ENCODE measurements around the gene TMPRSS11B. TPM values are rescaled to one million over a fixed set of nuclear protein-coding genes. Genes with fewer than 3 reads are reported as not detected.

TMPRSS11B gene
- polyA plus RNA-seq, 3 donors, result not detected

- intact Hi-C loops (cut with micrococcal nuclease), result no loop called here
- Histone ChIP-seq H3K79me2 (ENCODE audit: insufficient read depth, low read length) (no peaks in the 10 kb centered on the region), H3K36me3 (replicated peaks in 1 of 2; ENCODE audit: control insufficient read depth in 1 of 2, insufficient read depth in 2 of 2, low read length in 2 of 2) (no peaks in the 10 kb centered on the region), H3K4me2 (replicated peaks; ENCODE audit: extremely low read depth, low read length, poor library complexity, severe bottlenecking) (no peak overlapping the region), H3K27me3 (ENCODE audit: control insufficient read depth in 2 of 2, insufficient read depth in 2 of 2, low read length in 2 of 2) (no peaks in the 10 kb centered on the region), H4K20me1 (ENCODE audit: insufficient read depth, low read length) (no peaks in the 10 kb centered on the region), H2AFZ (ENCODE audit: insufficient read depth, low read depth, low read length, poor library complexity, severe bottlenecking) (no peak overlapping the region), H3K9ac (ENCODE audit: insufficient read depth, low read length, poor library complexity, severe bottlenecking) (no peak overlapping the region), H3K27ac (ENCODE audit: low read depth in 1 of 2, low read length in 2 of 2) (no peak overlapping the region), H3K9me3 (replicated peaks in 1 of 2; ENCODE audit: control insufficient read depth in 1 of 2, insufficient read depth in 1 of 2, low read length in 2 of 2) (no peaks in the 10 kb centered on the region), H3K4me1 (ENCODE audit: control insufficient read depth in 1 of 2, insufficient read depth in 2 of 2, low read length in 2 of 2) (no peaks in the 10 kb centered on the region), H3K4me3 (replicated peaks in 1 of 3; ENCODE audit: low read depth in 2 of 3, low read length in 3 of 3) (no peak overlapping the region)
- no peak for DNase-seq
- Mint-ChIP-seq H3K36me3 (no peaks in the 10 kb centered on the region), H3K4me1 (no peaks in the 10 kb centered on the region), H3K9me3 (peaks cover 0 to 5% (median 0%) of the 10 kb centered on the region in 7 donors), H3K27me3 (ENCODE audit: low read depth in 3 of 3) (peaks cover 0 to 3% (median 0%) of the 10 kb centered on the region in 3 donors), H3K27ac (no peak overlapping the region), H3K4me3 (no peak overlapping the region)
- TF ChIP-seq, protein P1, sequence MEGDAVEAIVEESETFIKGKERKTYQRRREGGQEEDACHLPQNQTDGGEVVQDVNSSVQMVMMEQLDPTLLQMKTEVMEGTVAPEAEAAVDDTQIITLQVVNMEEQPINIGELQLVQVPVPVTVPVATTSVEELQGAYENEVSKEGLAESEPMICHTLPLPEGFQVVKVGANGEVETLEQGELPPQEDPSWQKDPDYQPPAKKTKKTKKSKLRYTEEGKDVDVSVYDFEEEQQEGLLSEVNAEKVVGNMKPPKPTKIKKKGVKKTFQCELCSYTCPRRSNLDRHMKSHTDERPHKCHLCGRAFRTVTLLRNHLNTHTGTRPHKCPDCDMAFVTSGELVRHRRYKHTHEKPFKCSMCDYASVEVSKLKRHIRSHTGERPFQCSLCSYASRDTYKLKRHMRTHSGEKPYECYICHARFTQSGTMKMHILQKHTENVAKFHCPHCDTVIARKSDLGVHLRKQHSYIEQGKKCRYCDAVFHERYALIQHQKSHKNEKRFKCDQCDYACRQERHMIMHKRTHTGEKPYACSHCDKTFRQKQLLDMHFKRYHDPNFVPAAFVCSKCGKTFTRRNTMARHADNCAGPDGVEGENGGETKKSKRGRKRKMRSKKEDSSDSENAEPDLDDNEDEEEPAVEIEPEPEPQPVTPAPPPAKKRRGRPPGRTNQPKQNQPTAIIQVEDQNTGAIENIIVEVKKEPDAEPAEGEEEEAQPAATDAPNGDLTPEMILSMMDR (IDR thresholded peaks at IDR 0.05), result no peak
These were observed 4.9 kb downstream of the TMPRSS11B start for GRCh38 chr4:68240620-68241019.

GRCh38 chr4:68228568-68228967 is 16.9 kb downstream of the TMPRSS11B start:
- Histone ChIP-seq H3K4me3 (replicated peaks in 1 of 3; ENCODE audit: low read depth in 2 of 3, low read length in 3 of 3) (no peak overlapping the region), H3K9me3 (replicated peaks in 1 of 2; ENCODE audit: control insufficient read depth in 1 of 2, insufficient read depth in 1 of 2, low read length in 2 of 2) (no peaks in the 10 kb centered on the region), H4K20me1 (ENCODE audit: insufficient read depth, low read length) (no peaks in the 10 kb centered on the region), H2AFZ (ENCODE audit: insufficient read depth, low read depth, low read length, poor library complexity, severe bottlenecking) (no peak overlapping the region), H3K9ac (ENCODE audit: insufficient read depth, low read length, poor library complexity, severe bottlenecking) (no peak overlapping the region), H3K27me3 (ENCODE audit: control insufficient read depth in 2 of 2, insufficient read depth in 2 of 2, low read length in 2 of 2) (no peaks in the 10 kb centered on the region), H3K27ac (ENCODE audit: low read depth in 1 of 2, low read length in 2 of 2) (no peak overlapping the region), H3K79me2 (ENCODE audit: insufficient read depth, low read length) (no peaks in the 10 kb centered on the region), H3K4me2 (replicated peaks; ENCODE audit: extremely low read depth, low read length, poor library complexity, severe bottlenecking) (no peak overlapping the region), H3K36me3 (replicated peaks in 1 of 2; ENCODE audit: control insufficient read depth in 1 of 2, insufficient read depth in 2 of 2, low read length in 2 of 2) (no peaks in the 10 kb centered on the region), H3K4me1 (ENCODE audit: control insufficient read depth in 1 of 2, insufficient read depth in 2 of 2, low read length in 2 of 2) (no peaks in the 10 kb centered on the region)
- no CpG with 5 or more reads among the region's 1 CpG for WGBS (ENCODE audit: insufficient coverage)
- Mint-ChIP-seq H3K9me3 (peaks cover 0 to 6% (median 3%) of the 10 kb centered on the region in 7 donors), H3K36me3 (no peaks in the 10 kb centered on the region), H3K27ac (no peak overlapping the region), H3K4me1 (no peaks in the 10 kb centered on the region), H3K4me3 (no peak overlapping the region), H3K27me3 (ENCODE audit: low read depth in 3 of 3) (no peaks in the 10 kb centered on the region)
- DNase-seq, result no peak
- TF ChIP-seq, protein P1 (IDR thresholded peaks at IDR 0.05), result no peak
- intact Hi-C loops (cut with micrococcal nuclease), result no loop called here

Measured in CD14-positive monocyte (primary cell).